ENCODE data around the gene SDHAF4.
A peak's percentile ranks its signal among the peaks of the same experiment; 100 is the strongest.
"Not testable (repeated sequence)": the region's sequence is repeated elsewhere in the genome, so short reads cannot be mapped to it uniquely, and the experiment has no call there.

Gene SDHAF4

DNA sequence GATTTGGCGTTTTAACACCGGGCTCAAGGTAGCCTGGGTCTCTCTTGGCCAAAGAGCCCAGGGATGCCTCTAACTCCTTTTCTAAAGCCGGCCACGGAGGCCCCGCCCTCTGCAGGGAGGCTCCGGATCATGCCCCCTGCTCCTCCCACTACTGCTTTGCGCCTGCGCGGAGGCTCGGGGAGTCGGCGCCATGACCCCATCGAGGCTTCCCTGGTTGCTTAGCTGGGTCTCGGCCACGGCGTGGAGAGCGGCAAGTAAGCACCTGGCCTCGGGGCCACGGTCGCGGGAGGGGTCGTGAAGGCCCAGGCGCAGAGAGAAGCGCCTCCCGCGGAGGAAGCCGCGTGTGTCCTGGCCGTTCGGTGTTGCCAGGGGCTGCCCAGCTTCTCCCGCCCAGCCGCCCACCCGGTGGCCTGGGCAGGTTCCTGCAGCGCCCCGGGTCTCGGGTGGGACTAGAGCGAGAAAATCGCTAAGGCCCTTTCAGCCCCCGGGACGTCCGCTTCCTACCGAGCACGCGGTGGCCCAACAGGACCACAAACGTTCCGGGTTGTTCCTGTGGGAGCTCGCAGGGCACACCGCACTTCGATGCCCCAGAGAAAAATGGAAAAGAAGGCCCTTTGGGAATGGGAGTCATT is at the start of gene SDHAF4:
SDHAF4 (plus strand) TSS at position 180 of the 632 bp plus-strand sequence; CDS start at position 191, 11 bp downstream.
- peak; percentile 91 for DNase-seq (ENCODE audit: low spot score)
- Mint-ChIP-seq H3K4me1 (ENCODE audit: low read depth) (peaks cover 13% of the 10 kb centered on the region), H3K27ac (peak within 1 kb of the TSS; percentile 78), H3K36me3 (ENCODE audit: low read depth) (peaks cover 16% of the 10 kb centered on the region), H3K4me3 (peak within 1 kb of the TSS; percentile 86), H3K9me3 (no peaks in the 10 kb centered on the region), H3K27me3 (ENCODE audit: low read depth) (no peaks in the 10 kb centered on the region)

DNA sequence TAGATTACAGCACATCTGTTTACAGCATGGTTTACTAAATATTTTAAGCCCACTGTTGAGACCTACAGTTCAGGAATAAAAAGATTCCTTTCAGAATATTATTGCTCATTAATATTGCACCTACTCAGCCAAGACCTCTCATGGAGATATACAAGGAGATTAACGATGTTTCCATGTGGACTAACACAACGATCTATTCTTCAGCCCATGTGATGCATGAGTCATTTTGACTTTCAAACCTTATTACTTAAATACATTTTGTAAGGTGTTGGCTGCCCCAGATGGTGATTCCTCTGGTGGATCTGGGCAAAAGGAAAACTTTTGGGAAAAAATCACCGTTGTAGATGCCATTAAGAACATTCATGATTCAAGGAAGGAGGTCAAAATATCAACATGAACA is 48.0 kb upstream of the SDHAF4 start:
- Mint-ChIP-seq H3K4me3 (no peak overlapping the region), H3K4me1 (ENCODE audit: low read depth) (peaks cover 3% of the 10 kb centered on the region), H3K27ac (no peak overlapping the region), H3K27me3 (ENCODE audit: low read depth) (peaks cover 2% of the 10 kb centered on the region), H3K9me3 (no peaks in the 10 kb centered on the region), H3K36me3 (ENCODE audit: low read depth) (no peaks in the 10 kb centered on the region)
- no peak for DNase-seq (ENCODE audit: low spot score)

DNA sequence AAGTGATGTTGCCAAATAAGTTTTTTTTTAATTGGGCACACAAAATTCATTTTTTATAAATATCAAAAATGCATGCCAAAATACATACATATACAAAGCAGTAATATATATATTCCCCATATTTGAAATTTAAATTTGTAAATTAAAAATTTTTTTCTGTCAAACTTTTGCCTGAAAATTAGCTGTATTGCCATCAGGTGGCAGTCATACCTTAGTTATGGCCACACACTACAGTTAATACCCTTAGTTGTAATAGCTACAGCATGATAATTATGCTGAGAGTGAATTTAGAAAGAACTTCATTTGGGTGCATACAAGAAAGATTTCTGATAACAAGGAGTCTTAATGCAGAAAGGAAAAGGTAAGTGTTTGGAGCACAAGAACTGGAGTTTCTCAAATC is 46.2 kb upstream of the SDHAF4 start:
- no peaks in the 10 kb centered on the region for H3K9me3 Mint-ChIP-seq
- no peak for DNase-seq (ENCODE audit: low spot score)
- H3K4me1 Mint-ChIP-seq (ENCODE audit: low read depth) = peaks cover 3% of the 10 kb centered on the region
- H3K36me3 Mint-ChIP-seq (ENCODE audit: low read depth) = no peaks in the 10 kb centered on the region
- no peak overlapping the region for H3K4me3 Mint-ChIP-seq
- no peak overlapping the region for H3K27ac Mint-ChIP-seq
- H3K27me3 Mint-ChIP-seq (ENCODE audit: low read depth) = peaks cover 2% of the 10 kb centered on the region

DNA sequence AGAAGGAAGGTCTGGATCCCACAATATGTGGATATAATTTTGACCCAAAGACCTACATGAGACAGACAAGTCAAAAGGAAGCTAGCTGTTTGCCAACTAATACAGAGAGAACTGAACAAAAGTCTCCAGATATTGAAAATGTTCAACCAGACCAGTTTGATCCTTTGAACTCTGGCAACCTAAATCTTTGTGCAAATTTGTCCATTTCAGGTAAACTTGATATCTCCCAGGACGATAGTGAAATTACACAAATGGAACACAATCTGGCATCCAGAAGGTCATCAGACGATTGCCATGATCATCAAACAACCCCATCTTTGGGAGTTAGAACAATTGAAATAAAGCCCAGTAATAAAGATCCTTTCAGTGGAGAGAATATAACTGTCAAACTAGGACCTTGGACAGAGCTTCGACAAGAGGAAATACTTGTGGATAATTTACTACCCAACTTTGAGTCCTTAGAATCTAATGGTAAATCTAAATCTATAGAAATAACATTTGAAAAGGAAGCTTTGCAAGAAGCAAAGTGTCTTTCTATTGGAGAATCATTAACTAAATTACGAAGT is 41.9 kb upstream of the SDHAF4 start:
- H3K27ac Mint-ChIP-seq = no peak overlapping the region
- no peaks in the 10 kb centered on the region for H3K4me1 Mint-ChIP-seq (ENCODE audit: low read depth)
- no peaks in the 10 kb centered on the region for H3K36me3 Mint-ChIP-seq (ENCODE audit: low read depth)
- no peak for DNase-seq (ENCODE audit: low spot score)
- no peaks in the 10 kb centered on the region for H3K9me3 Mint-ChIP-seq
- H3K4me3 Mint-ChIP-seq = no peak overlapping the region
- no peaks in the 10 kb centered on the region for H3K27me3 Mint-ChIP-seq (ENCODE audit: low read depth)

DNA sequence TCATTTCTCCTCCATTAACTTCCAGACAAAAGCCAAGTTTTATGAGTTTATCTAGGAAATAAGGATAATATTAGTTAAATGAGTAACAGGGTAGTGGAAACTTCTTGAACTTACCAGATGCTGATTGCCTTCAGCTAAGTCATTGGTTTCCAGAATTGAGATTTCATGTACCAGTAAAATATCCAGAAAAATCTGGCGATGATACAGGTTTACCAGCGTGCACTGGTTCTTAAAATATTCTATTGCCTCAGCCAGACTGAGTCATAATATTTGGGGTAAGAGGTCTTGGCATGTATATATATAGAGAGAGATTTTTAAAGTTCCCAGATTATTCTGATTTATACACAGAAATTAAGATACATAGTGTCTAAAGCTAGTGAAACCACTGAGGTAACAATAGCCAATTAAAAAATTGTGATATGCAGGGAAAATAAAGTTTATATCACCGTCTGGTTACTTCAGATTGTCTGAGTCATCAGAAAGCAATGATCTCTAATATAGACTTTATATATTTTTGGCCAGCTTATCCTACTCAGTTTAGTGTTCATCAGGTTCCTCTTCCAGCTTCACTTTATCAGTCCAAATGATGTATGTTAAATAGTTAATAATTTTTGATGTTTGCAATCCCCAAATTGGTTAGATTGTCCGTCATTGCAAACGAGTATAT is 39.5 kb upstream of the SDHAF4 start:
- no peak for DNase-seq (ENCODE audit: low spot score)
- no peaks in the 10 kb centered on the region for H3K9me3 Mint-ChIP-seq

DNA sequence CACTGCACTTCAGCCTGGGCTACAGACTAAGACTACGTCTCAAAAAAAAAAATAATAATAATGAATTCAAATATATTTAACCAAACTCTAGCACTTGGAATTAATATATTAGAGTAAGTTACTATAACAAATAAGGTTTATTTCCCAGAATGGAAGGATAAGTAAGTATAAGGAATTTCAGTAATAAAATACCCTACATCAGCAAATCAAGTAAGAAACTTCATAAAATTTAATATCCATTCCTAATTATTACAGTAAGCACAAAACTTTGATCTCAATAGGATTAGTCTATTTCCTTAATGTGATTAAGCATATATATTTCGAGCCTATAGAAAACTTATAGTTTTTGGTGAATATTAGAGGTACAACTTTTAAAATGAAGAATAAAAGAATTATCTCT is 36.7 kb upstream of the SDHAF4 start:
- H3K9me3 Mint-ChIP-seq = no peaks in the 10 kb centered on the region
- no peaks in the 10 kb centered on the region for H3K4me1 Mint-ChIP-seq (ENCODE audit: low read depth)
- H3K36me3 Mint-ChIP-seq (ENCODE audit: low read depth) = no peaks in the 10 kb centered on the region
- no peak overlapping the region for H3K4me3 Mint-ChIP-seq
- no peak overlapping the region for H3K27ac Mint-ChIP-seq
- DNase-seq (ENCODE audit: low spot score) = no peak
- H3K27me3 Mint-ChIP-seq (ENCODE audit: low read depth) = no peaks in the 10 kb centered on the region

More for the DNA sequence above, 39.5 kb upstream of the SDHAF4 start:
- Mint-ChIP-seq H3K4me3 (no peak overlapping the region), H3K27me3 (ENCODE audit: low read depth) (no peaks in the 10 kb centered on the region), H3K4me1 (ENCODE audit: low read depth) (no peaks in the 10 kb centered on the region), H3K27ac (no peak overlapping the region), H3K36me3 (ENCODE audit: low read depth) (no peaks in the 10 kb centered on the region)

DNA sequence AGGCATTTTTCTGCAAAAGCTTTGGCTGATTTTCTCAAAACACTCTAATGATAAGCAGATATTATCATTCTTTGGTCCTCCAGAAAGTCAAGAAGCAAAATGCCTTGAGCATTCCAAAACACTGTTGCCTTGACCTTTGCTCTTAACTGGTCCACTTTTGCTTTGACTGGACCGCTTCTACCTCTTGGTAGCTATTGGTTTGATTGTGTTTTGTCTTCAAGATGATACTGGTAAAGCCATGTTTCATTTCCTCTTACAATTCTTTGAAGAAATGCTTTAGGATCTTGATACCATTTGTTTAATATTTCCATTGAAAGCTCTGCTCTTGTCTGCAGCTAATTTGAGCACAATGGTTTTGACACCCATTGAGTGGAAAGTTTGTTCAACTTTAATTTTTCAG is 35.6 kb upstream of the SDHAF4 start:
- Mint-ChIP-seq H3K27me3 (ENCODE audit: low read depth) (no peaks in the 10 kb centered on the region), H3K36me3 (ENCODE audit: low read depth) (no peaks in the 10 kb centered on the region), H3K27ac (no peak overlapping the region), H3K4me1 (ENCODE audit: low read depth) (no peaks in the 10 kb centered on the region), H3K9me3 (no peaks in the 10 kb centered on the region), H3K4me3 (no peak overlapping the region)
- DNase-seq (ENCODE audit: low spot score) = no peak

DNA sequence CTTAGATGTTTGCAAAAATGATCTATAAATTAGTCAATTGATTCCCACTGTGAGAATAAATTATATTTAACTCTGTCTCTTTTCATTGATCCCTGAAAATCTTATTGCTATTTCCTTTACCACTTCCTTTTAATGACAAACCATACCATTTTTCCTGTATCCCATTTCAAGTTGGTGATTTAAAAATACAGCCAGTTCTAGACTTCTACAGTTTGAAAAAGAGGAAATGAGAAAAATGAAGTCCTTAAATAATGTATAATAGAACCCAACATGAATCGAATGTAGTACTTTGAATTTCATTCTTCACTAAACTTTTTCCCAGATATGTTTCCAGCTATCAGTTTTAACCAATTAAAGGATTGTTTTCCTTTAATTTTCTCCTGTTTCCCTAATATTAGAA is 29.5 kb upstream of the SDHAF4 start:
- no peak overlapping the region for H3K4me3 Mint-ChIP-seq
- no peaks in the 10 kb centered on the region for H3K9me3 Mint-ChIP-seq
- H3K36me3 Mint-ChIP-seq (ENCODE audit: low read depth) = no peaks in the 10 kb centered on the region
- no peaks in the 10 kb centered on the region for H3K27me3 Mint-ChIP-seq (ENCODE audit: low read depth)
- peaks cover 5% of the 10 kb centered on the region for H3K4me1 Mint-ChIP-seq (ENCODE audit: low read depth)
- no peak for DNase-seq (ENCODE audit: low spot score)
- no peak overlapping the region for H3K27ac Mint-ChIP-seq

DNA sequence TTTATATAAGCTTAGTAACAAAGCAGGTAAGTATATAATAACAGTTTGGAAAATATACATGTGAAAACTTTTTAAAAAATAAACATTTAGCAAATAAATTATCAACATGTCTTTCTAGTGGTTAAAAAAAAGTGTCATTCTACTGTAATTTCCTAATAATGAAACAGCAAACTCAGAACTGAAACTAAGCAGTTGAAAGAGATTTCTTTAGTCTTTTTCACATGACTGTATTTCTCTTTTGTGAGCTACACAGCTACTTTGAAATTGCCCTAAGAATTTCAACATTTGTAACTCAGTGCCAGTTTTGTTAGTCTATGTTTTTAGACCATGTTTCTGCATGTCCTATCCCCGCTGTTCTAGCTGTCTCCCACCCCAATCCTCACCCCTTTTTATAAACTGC is 28.4 kb upstream of the SDHAF4 start:
- Mint-ChIP-seq H3K27me3 (ENCODE audit: low read depth) (no peaks in the 10 kb centered on the region), H3K4me1 (ENCODE audit: low read depth) (peaks cover 5% of the 10 kb centered on the region), H3K36me3 (ENCODE audit: low read depth) (no peaks in the 10 kb centered on the region), H3K9me3 (no peaks in the 10 kb centered on the region), H3K4me3 (no peak overlapping the region), H3K27ac (no peak overlapping the region)
- no peak for DNase-seq (ENCODE audit: low spot score)

DNA sequence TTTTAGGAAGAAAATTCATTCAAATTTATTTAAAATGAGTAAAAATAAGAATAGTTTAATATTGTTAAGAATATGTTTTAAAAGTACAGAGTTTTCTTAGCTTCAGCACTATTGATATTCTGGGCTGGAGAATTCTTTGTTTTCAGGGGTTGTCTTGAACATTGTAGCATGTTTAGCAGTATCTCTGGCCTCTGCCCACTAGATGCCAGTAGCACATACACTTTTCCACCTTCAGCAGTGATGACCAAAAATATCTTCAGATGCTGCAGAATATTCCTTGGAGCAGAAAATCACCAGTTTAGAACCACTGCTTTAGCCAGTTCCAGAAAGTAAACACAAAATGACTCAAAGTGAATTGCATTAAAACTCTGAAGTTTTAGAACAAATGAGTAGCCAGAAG is 19.4 kb upstream of the SDHAF4 start:
- no peaks in the 10 kb centered on the region for H3K27me3 Mint-ChIP-seq (ENCODE audit: low read depth)
- H3K4me3 Mint-ChIP-seq = no peak overlapping the region
- no peaks in the 10 kb centered on the region for H3K9me3 Mint-ChIP-seq
- H3K36me3 Mint-ChIP-seq (ENCODE audit: low read depth) = no peaks in the 10 kb centered on the region
- no peaks in the 10 kb centered on the region for H3K4me1 Mint-ChIP-seq (ENCODE audit: low read depth)
- DNase-seq (ENCODE audit: low spot score) = no peak
- no peak overlapping the region for H3K27ac Mint-ChIP-seq

DNA sequence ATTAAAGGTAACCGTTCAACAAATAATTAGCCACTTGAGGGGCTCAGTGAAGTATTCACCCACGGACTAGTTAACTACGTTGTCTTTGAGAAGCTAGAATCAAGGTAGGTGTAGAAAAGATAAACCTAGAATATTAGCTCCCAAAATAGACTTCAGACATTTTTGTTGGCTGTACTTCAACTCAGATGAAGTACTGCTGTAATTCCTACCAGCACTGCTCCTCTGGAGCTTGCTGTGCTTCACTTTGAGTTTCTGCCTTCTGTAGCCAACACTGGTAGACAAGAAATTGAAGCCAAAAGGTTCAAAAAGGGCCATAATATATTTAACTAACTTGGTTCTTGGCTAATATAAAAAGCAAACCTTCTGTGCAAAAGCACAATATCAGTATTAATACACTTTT is 18.8 kb upstream of the SDHAF4 start:
- H3K4me3 Mint-ChIP-seq = no peak overlapping the region
- H3K27me3 Mint-ChIP-seq (ENCODE audit: low read depth) = no peaks in the 10 kb centered on the region
- no peak overlapping the region for H3K27ac Mint-ChIP-seq
- no peak for DNase-seq (ENCODE audit: low spot score)
- H3K36me3 Mint-ChIP-seq (ENCODE audit: low read depth) = no peaks in the 10 kb centered on the region
- H3K4me1 Mint-ChIP-seq (ENCODE audit: low read depth) = no peaks in the 10 kb centered on the region
- no peaks in the 10 kb centered on the region for H3K9me3 Mint-ChIP-seq

DNA sequence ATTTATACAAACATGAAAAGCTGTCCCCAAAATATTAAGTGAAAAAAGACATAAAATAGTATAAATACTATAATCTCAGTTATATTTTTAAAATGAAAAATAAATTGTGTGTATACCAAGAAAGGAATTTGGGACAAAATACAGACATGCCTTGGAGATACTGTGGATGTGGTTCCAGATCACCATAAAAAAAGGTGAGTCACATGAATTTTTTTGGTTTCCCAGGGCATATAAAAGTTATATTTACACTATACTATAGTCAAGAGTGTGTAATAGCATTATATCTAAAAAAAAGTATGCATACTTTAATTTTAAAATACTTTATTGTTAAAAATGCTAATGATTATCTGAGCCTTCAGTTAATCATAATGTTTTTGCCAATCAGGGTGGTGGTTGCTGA is 17.4 kb upstream of the SDHAF4 start:
- Mint-ChIP-seq H3K9me3 (no peaks in the 10 kb centered on the region), H3K36me3 (ENCODE audit: low read depth) (no peaks in the 10 kb centered on the region), H3K4me1 (ENCODE audit: low read depth) (no peaks in the 10 kb centered on the region), H3K27me3 (ENCODE audit: low read depth) (no peaks in the 10 kb centered on the region), H3K27ac (no peak overlapping the region), H3K4me3 (no peak overlapping the region)
- no peak for DNase-seq (ENCODE audit: low spot score)

DNA sequence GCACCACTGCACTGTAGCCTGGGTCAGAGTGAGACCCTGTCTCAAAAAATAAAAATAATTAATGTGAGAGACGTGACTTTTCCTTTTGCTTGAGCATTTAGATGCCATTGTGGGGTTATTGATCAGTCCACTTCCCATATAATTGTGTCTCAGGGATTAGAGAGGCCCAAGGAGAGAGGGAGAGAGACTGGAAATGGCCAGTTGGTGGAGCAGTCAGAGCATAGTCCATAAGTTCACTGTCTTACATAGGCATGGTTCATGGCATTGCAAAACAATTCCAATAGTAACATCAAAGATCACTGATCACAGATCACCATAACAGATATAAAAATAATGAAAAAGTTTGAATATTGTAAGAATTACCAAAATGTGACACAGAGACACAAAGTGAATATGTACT is 15.2 kb upstream of the SDHAF4 start:
- H3K27ac Mint-ChIP-seq = no peak overlapping the region
- no peaks in the 10 kb centered on the region for H3K9me3 Mint-ChIP-seq
- H3K27me3 Mint-ChIP-seq (ENCODE audit: low read depth) = no peaks in the 10 kb centered on the region
- no peaks in the 10 kb centered on the region for H3K4me1 Mint-ChIP-seq (ENCODE audit: low read depth)
- no peak overlapping the region for H3K4me3 Mint-ChIP-seq
- DNase-seq (ENCODE audit: low spot score) = no peak
- H3K36me3 Mint-ChIP-seq (ENCODE audit: low read depth) = no peaks in the 10 kb centered on the region

DNA sequence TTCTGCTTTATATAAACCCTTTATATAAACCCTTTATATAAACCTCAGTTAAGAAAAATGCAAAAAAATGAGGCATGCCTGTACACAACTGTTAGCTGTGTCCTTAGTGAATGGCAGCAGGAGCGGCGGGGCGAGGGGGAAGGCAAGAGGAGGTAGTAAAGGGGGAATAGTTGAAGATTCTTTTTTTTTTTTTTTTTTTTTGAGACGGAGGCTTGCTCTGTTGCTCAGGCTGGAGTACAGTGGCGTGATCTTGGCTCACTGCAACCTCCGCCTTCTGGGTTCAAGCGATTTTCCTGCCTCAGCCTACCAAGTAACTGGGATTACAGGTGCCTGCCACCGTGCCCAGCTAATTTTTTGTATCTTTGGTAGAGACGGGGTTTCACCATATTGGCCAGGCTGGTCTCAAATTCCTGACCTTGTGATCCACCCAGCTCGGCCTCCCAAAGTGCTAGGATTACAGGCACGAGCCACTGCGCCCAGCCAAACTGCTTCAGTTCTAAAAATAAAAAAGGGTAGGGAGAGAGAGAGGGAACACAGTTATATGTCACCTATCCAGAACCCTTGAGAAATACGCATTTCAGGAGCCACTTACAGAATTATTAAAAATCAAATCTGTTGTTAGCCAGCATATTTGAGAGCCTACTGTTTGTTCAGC is 14.3 kb upstream of the SDHAF4 start:
- H3K27me3 Mint-ChIP-seq (ENCODE audit: low read depth); H3K4me1 Mint-ChIP-seq (ENCODE audit: low read depth); H3K9me3 Mint-ChIP-seq; H3K4me3 Mint-ChIP-seq; H3K27ac Mint-ChIP-seq; H3K36me3 Mint-ChIP-seq (ENCODE audit: low read depth); DNase-seq (ENCODE audit: low spot score): not testable (repeated sequence)
